OCI-LY7 (cell line): ENCODE measurements around the gene ABHD12. TPM values are rescaled to one million over a fixed set of nuclear protein-coding genes. Genes with fewer than 3 reads are reported as not detected.

Experiments
- BruUV-seq: library from RNA; stranded (reverse); fragments of 400-500 nt; replicated peaks from 2 replicates; lab custom pipeline; 2021; lab: Mats Ljungman, UMichigan
- CTCF ChIA-PET: fragments of 300-600 bp; sonication (Branson Sonifier 250); formaldehyde crosslinking; loops from one replicate; lab custom pipeline; 2022; ENCODE audit warnings: antibody characterized with exemption; ENCODE audit not compliant: unreplicated experiment; lab: Charles Lee
- POLR2A ChIA-PET: fragments of 300-600 bp; sonication (Branson Sonifier 250); formaldehyde crosslinking; loops from one replicate; lab custom pipeline; 2022; ENCODE audit warnings: antibody characterized with exemption; lab: Charles Lee
- DNase-seq: peaks from one replicate; pipeline ENCODE4 v3.0.0-alpha.2; 2015; ENCODE audit warnings: low spot score
- H2AFZ ChIP-seq: fragments of 200-600 bp; sonication (generic), shearing (Covaris generic); 2 replicates; pipeline ENCODE4 v1.6.1; 2014; ENCODE audit warnings: mild to moderate bottlenecking, antibody characterized with exemption, low read length, moderate library complexity
- H3K27ac ChIP-seq: fragments of 200-600 bp; sonication (generic); 2 replicates; pipeline ENCODE4 v1.5.1; 2014; ENCODE audit warnings: mixed run types, low read depth, mild to moderate bottlenecking, moderate library complexity, low read length, inconsistent platforms; ENCODE audit not compliant: poor library complexity, severe bottlenecking
- H3K36me3 ChIP-seq: fragments of 200-600 bp; sonication (generic); 2 replicates; pipeline ENCODE4 v1.6.1; 2014; ENCODE audit warnings: mild to moderate bottlenecking, antibody characterized with exemption, low read length, moderate library complexity, mixed read lengths; ENCODE audit not compliant: insufficient read depth
- H3K4me1 ChIP-seq: fragments of 200-600 bp; sonication (generic); 2 replicates; pipeline ENCODE4 v1.5.1; 2014; ENCODE audit warnings: mild to moderate bottlenecking, low read length; ENCODE audit not compliant: insufficient read depth, poor library complexity, severe bottlenecking
- H3K4me2 ChIP-seq: fragments of 200-600 bp; sonication (generic); 2 replicates; pipeline ENCODE4 v1.6.1; 2014; ENCODE audit warnings: mild to moderate bottlenecking, low read length
- H3K4me3 ChIP-seq: fragments of 200-600 bp; sonication (generic); 2 replicates; pipeline ENCODE4 v1.5.1; 2014; ENCODE audit warnings: mild to moderate bottlenecking, low read depth, low read length; ENCODE audit not compliant: poor library complexity, severe bottlenecking
- H3K79me2 ChIP-seq: fragments of 200-600 bp; sonication (generic); 2 replicates; pipeline ENCODE4 v1.6.1; 2016; ENCODE audit warnings: low read depth, mild to moderate bottlenecking, low read length, moderate library complexity, mixed read lengths; ENCODE audit not compliant: insufficient read depth
- H3K9me2 ChIP-seq: fragments of 200-600 bp; sonication (generic); 2 replicates; pipeline ENCODE4 v1.6.1; 2016; ENCODE audit warnings: mild to moderate bottlenecking, low read length, mixed read lengths; ENCODE audit not compliant: insufficient read depth
- H3K9me3 ChIP-seq: fragments of 200-600 bp; sonication (generic); 2 replicates; pipeline ENCODE4 v1.6.1; 2014; ENCODE audit warnings: mild to moderate bottlenecking, mixed run types, low read length, mixed read lengths
- H4K20me1 ChIP-seq: fragments of 200-600 bp; sonication (generic); 2 replicates; pipeline ENCODE4 v1.6.1; 2014; ENCODE audit warnings: mild to moderate bottlenecking, antibody characterized with exemption, low read length, moderate library complexity, mixed read lengths; ENCODE audit not compliant: insufficient read depth
- EZH2phosphoT487 ChIP-seq: fragments of 200-600 bp; sonication (generic); IDR thresholded peaks from 2 replicates; pipeline ENCODE4 v1.6.1; 2018; ENCODE audit warnings: low read depth, borderline replicate concordance, mild to moderate bottlenecking, mixed run types, antibody characterized with exemption, low read length, moderate library complexity, mixed read lengths
- intact Hi-C: fragments of 100-400 bp; cut with micrococcal nuclease; formaldehyde crosslinking; loops from one replicate; pipeline ENCODE4 v1.10.0; 2022; ENCODE audit not compliant: unreplicated experiment
- total RNA-seq, 2 experiments: library from RNA; depleted of rRNA in 1 of 2; stranded (reverse); fragments of >200 nt in 1 of 2; shearing (Covaris generic) in 1 of 2; gene quantifications; 2 replicates each; pipeline ENCODE4 v1.2.3, GENCODE V29; 2014 to 2022
- TF ChIP-seq, protein P1 (sequence below): fragments of 200-600 bp; sonication (generic); conservative IDR thresholded peaks from 2 replicates; pipeline ENCODE4 v1.5.1; 2014; ENCODE audit warnings: mild to moderate bottlenecking, antibody characterized with exemption, low read length, moderate library complexity, mixed read lengths

Gene ABHD12
- total RNA-seq, 2 experiments from 2014 or later, result 10.6 to 12.9 TPM

GRCh38 chr20:25256226-25256859 lies 134.3 kb downstream of the ABHD12 start:
- BruUV-seq, result no TSS peak
- H3K4me3 ChIP-seq, result no peak overlapping the region
- no peaks in the 10 kb centered on the region for H3K4me1 ChIP-seq
- no peaks in the 10 kb centered on the region for H3K9me2 ChIP-seq
- no peak overlapping the region for H3K27ac ChIP-seq
- H3K4me2 ChIP-seq, result no peak overlapping the region
- POLR2A ChIA-PET, result no interaction called here
- no peaks in the 10 kb centered on the region for H3K79me2 ChIP-seq
- peaks cover 4% of the 10 kb centered on the region; the same call in 1 of the 2 replicates for H4K20me1 ChIP-seq
- H3K36me3 ChIP-seq, result no peaks in the 10 kb centered on the region; the same call in 1 of the 2 replicates
- TF ChIP-seq, protein P1, sequence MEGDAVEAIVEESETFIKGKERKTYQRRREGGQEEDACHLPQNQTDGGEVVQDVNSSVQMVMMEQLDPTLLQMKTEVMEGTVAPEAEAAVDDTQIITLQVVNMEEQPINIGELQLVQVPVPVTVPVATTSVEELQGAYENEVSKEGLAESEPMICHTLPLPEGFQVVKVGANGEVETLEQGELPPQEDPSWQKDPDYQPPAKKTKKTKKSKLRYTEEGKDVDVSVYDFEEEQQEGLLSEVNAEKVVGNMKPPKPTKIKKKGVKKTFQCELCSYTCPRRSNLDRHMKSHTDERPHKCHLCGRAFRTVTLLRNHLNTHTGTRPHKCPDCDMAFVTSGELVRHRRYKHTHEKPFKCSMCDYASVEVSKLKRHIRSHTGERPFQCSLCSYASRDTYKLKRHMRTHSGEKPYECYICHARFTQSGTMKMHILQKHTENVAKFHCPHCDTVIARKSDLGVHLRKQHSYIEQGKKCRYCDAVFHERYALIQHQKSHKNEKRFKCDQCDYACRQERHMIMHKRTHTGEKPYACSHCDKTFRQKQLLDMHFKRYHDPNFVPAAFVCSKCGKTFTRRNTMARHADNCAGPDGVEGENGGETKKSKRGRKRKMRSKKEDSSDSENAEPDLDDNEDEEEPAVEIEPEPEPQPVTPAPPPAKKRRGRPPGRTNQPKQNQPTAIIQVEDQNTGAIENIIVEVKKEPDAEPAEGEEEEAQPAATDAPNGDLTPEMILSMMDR, result no peak
- TF ChIP-seq EZH2phosphoT487, result no peak
- intact Hi-C loops, result no loop called here
- H3K9me3 ChIP-seq, result no peaks in the 10 kb centered on the region
- CTCF ChIA-PET, result no interaction called here
- no peak overlapping the region for H2AFZ ChIP-seq
- no peak for DNase-seq

- Histone ChIP-seq H2AFZ (no peak overlapping the region), H3K79me2 (no peaks in the 10 kb centered on the region), H3K9me3 (no peaks in the 10 kb centered on the region), H3K4me2 (no peak overlapping the region), H4K20me1 (peaks cover 4% of the 10 kb centered on the region; the same call in 1 of the 2 replicates), H3K36me3 (no peaks in the 10 kb centered on the region), H3K27ac (no peak overlapping the region), H3K4me1 (no peaks in the 10 kb centered on the region), H3K9me2 (no peaks in the 10 kb centered on the region), H3K4me3 (no peak overlapping the region)
- DNase-seq, result no peak
- intact Hi-C loops, result no loop called here
- ChIA-PET POLR2A (interaction anchor here (0.6 kb wide), 3 partner anchors 12 to 369 kb away, joined by 3 to 4 read pairs (median 3); no protein-coding TSS in a partner anchor), CTCF (no interaction called here)
- no TSS peak for BruUV-seq
- TF ChIP-seq, protein P1, result no peak
- TF ChIP-seq EZH2phosphoT487, result no peak
Observed at GRCh38 chr20:25254986-25255680, 135.5 kb downstream of the ABHD12 start.

GRCh38 chr20:25254571-25254970 lies 136.1 kb downstream of the ABHD12 start:
- Histone ChIP-seq H2AFZ (no peak overlapping the region), H3K4me2 (no peak overlapping the region), H3K36me3 (no peaks in the 10 kb centered on the region), H3K4me3 (no peak overlapping the region), H3K9me3 (no peaks in the 10 kb centered on the region), H4K20me1 (peaks cover 4% of the 10 kb centered on the region; the same call in 1 of the 2 replicates), H3K27ac (no peak overlapping the region), H3K79me2 (no peaks in the 10 kb centered on the region), H3K4me1 (peaks cover under 1% of the 10 kb centered on the region), H3K9me2 (no peaks in the 10 kb centered on the region)
- TF ChIP-seq, protein P1, result no peak
- no peak for TF ChIP-seq EZH2phosphoT487
- ChIA-PET CTCF (no interaction called here), POLR2A (interaction anchor here (0.6 to 1.3 kb wide), 3 partner anchors 16 to 368 kb away, joined by 3 to 4 read pairs (median 4); no protein-coding TSS in a partner anchor)
- DNase-seq, result no peak
- no TSS peak for BruUV-seq
- intact Hi-C loops, result no loop called here
